Hepatocyte (in vitro differentiated cells): ENCODE measurements around the gene QRICH1.

ENCODE experiments used
- EZH2 ChIP-seq: fragments of 200-600 bp; sonication (generic); IDR thresholded peaks from 2 replicates; pipeline ENCODE4 v1.6.1; 2016; ENCODE audit warnings: antibody characterized with exemption, mild to moderate bottlenecking, borderline replicate concordance
- EZH2phosphoT487 ChIP-seq: fragments of 200-600 bp; sonication (generic); IDR thresholded peaks from one replicate; pipeline ENCODE4 v1.6.1; 2018; ENCODE audit warnings: antibody characterized with exemption, mild to moderate bottlenecking, low read depth, moderate library complexity; ENCODE audit not compliant: unreplicated experiment, severe bottlenecking
- TF ChIP-seq, protein P1 (sequence below): fragments of 200-600 bp; sonication (generic); IDR thresholded peaks from 2 replicates; pipeline ENCODE4 v1.5.1; 2016; ENCODE audit warnings: antibody characterized with exemption, mild to moderate bottlenecking; ENCODE audit not compliant: poor library complexity

DNA sequence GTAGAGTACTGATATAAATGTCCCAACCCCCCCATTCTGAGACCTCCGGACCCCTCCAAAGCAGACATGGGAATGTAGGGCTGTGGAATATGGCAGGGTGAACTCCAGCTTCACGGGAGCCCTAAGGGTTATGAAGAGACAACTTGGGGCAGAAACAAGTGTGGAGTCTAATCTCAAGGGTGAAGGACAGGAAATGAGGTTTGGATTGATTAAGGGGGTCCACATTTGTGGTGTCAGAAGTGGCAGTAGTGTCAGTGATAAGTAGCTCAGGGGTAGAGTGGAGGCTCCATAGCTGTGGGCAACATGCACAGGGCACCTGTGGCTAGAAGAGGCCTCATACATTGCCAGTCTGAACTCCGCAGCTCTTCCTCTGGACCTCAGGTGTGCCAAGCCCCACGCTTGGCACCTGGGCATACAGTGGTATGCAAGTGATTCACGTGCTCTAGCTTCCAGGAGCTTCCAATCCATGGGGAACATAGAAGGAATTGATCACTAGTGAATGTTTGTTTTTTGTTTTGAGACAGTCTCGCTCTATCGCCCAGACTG, 108.0 kb downstream of the QRICH1 start:
- TF ChIP-seq, protein P1, sequence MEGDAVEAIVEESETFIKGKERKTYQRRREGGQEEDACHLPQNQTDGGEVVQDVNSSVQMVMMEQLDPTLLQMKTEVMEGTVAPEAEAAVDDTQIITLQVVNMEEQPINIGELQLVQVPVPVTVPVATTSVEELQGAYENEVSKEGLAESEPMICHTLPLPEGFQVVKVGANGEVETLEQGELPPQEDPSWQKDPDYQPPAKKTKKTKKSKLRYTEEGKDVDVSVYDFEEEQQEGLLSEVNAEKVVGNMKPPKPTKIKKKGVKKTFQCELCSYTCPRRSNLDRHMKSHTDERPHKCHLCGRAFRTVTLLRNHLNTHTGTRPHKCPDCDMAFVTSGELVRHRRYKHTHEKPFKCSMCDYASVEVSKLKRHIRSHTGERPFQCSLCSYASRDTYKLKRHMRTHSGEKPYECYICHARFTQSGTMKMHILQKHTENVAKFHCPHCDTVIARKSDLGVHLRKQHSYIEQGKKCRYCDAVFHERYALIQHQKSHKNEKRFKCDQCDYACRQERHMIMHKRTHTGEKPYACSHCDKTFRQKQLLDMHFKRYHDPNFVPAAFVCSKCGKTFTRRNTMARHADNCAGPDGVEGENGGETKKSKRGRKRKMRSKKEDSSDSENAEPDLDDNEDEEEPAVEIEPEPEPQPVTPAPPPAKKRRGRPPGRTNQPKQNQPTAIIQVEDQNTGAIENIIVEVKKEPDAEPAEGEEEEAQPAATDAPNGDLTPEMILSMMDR = no peak
- no peak for TF ChIP-seq EZH2
- no peak for TF ChIP-seq EZH2phosphoT487
